GM18873 (cell line): ENCODE results near the gene SSH2.

Experiments
- ATAC-seq: cut with Tn5 transposase; IDR thresholded peaks from one replicate; pipeline ENCODE4 v1.9.1; 2021; ENCODE audit warnings: mild to moderate bottlenecking, moderate library complexity, moderate number of reproducible peaks; ENCODE audit not compliant: unreplicated experiment, low FRiP score

The SSH2 gene

GRCh38 chr17:29617125-29617480 lies 312.9 kb downstream of the SSH2 start:
- peak; percentile 46 for ATAC-seq

DNA sequence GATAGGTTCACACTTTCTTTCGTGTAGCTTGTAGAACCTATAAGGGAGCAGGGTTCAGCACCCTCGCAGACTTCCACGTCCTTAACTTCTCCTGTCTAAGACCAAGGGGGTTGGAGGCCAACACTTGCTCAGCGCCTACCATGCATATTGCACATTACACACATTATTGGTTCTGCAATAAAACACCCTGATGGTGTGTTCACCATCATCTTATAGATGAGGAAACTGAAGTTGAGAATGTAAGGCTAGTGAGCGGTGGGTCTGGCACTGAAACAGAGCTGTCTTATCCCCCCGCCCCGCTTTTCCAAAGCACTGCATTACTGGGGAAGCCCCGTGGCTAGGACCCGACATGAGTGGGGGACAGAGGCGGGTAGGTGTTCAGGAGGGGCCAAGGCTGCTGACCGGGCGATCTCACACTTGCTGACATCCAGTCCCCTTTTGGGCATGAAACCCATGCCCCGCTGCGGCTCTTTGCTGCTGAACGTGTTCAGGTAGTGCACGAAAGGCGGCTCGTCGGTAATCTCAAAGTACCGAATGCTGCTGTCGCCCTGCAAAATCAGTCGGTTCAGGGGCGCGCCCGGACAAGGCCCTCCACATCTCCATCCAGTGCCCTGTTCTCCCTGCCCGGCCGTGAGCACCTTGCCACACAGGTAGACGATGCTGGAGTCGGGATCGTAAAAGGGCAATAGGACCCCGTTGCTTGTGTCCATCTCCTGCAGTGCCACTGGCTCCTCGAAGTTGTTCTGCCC lies 313.6 kb downstream of the SSH2 start:
- ATAC-seq, result no peak

GRCh38 chr17:29615492-29616299 lies 314.3 kb downstream of the SSH2 start:
- no peak for ATAC-seq

GRCh38 chr17:29615048-29615385 lies 315.0 kb downstream of the SSH2 start:
- no peak for ATAC-seq

DNA sequence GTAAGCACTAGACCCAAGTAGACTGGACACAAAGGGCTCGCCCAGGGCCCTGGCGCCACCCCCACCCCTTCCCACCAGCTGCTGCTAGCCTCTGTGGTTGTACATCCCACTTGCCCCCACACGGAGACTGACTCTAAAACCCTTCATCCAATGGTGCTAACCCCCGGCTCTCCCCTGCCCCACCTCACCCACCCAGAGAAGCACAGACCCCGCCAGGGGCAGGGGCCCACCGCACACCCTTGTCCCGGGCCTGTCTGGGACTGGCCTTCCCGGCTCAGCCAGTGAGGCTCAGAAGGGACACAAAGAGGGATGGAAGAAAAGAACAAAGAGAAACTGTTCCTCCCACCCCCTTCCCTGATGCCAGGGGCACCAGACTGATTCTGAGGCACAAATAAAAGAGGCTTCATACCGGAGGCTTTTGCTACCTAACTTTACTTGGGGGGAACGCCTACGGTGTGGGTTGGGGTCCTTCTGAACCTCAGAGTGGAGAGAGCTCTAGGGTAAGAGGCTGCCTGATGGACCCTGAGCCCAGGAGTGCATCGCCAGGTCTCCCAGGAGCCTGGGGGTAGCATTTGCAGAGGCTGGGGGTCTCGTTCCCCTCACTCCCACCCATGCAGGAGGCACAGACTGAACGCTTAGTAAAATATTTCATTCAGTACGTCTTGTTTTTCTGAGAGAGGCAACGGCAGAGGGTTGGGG lies 315.5 kb downstream of the SSH2 start:
- ATAC-seq, result no peak

DNA sequence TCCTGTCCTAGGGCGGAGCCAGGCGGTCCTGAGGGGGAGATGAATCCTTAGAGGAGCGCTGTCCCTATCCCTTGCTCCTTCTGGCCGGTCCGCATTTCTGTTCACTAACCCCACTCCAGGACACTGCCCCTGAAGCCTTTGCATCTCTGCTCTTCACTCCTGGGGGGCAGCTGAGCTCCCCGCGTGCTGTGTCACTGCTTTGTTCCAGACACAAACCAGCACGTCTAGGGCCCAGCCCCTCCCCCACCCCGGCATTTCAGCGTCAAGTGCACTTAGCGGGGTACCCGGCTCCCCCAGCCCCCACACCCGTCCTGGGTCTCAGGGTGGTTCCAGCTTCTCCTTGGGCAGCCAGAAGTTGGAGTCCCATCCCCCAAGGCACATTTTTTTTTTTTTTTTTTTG lies 316.2 kb downstream of the SSH2 start:
- ATAC-seq, result no peak

- no peak for ATAC-seq
Observed at GRCh38 chr17:29613352-29613837, 316.6 kb downstream of the SSH2 start.

DNA sequence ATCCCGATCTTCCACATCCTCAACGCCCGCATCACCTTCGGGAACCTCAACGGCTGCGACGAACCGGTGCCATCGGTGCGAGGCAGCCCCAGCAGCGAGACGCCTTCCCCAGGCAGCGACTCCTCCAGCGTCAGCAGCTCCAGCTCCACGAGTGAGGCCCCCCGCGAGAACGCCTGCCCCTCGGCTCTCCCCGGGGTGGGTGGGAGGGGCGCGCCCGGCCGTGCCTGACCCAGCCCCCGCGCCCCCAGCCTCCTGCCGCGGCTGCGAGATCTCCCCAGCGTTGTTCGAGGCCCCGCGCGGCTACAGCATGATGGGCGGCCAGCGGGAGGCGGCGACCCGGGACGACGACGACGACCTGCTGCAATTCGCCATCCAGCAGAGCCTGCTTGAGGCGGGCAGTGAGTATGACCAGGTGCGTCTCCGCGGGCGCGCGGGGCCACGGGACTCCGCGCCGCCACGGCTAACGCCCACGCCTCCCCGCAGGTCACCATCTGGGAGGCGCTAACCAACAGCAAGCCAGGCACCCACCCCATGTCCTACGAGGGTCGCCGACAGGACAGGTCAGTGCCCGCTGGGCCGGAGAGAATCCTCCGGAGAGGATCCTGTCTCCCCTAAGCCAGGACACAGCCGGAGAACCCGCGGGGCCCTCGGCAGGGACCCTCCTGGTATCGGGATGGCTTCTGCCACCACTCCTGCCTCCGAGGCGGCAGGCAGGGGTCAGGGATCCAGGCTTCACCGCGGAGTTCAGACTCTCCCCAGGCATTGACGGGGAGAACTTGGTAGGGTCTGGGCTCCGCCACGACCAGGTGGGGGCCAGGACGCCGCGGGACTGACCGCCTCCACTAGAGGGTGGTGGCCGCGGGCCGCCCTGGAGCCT lies 317.4 kb downstream of the SSH2 start:
- ATAC-seq, result no peak

DNA sequence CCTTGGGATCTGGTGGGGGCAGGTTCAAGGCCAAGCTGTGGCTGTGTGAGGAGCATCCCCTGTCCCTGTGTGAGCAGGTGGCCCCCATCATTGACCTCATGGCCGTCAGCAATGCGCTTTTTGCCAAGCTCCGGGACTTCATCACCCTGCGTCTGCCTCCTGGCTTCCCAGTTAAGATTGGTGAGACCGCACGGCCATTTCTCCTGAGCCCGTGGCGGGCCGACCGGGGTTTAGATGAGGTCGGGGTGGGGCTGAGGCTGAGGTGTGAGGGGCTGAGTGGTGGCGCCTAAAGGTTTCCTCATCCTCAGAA lies 318.0 kb downstream of the SSH2 start:
- ATAC-seq, result no peak

GRCh38 chr17:29611351-29612093 lies 318.5 kb downstream of the SSH2 start:
- ATAC-seq, result no peak

DNA sequence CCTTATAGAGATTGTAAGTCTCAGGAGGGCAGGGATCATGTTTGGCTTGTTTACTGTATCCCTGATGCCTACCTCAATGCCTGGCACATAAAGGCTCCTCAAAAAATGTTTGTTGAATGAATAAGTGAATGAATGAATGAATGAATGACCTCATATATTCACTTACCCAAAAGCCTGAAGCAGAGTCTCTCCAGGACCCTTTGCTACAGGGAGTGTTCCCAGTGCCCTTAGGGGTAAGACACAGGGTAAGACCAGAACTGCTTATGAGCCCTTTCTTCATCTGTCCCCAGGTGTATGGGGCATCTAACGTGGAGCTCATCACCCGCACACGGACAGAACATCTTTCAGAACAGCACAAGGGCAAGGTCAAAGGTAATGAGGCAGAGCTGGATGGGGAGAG lies 319.6 kb downstream of the SSH2 start:
- ATAC-seq, result no peak

DNA sequence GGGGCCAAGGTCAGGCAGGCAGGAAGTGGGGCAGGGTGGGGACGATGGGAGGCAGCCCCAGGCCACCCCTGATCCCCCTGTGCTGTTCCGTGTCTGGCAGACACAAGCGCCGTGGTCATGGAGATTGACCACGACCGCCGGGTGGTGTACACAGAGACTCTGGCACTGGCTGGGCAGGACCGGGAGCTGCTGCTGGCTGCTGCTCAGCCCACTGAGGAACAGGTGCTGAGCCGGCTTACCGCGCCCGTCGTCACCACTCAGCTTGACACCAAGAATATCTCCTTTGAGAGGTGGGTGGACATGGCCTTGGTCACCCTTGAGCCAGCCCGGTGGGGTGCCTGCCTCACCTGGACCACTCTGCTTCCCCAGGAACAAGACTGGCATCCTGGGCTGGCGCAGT lies 321.0 kb downstream of the SSH2 start:
- no peak for ATAC-seq

DNA sequence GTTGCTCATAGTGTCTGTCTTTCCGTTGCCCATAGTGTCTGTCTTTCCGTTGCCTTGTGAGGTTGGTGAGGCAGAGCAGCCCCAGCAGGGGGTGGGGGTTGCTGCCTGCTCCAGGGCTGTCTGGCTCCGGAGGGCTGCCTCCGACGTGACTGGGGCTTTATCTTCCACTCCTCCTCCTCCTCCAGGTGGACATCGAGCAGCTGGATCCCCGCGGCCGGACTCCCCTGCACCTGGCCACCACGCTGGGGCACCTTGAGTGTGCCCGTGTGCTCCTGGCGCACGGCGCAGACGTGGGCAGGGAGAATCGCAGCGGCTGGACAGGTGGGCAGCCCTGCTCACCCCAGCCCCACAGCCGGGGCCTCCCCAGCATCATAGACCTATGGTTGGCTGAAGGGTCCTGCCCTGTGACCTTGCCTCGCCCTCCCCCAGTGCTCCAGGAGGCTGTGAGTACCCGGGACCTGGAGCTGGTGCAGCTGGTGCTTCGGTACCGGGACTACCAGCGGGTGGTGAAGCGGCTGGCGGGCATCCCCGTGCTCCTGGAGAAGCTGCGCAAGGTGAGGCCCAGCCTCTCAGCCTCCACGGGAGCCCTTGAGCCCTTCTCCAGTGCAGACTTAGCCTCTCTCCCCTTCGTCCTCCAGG lies 322.4 kb downstream of the SSH2 start:
- ATAC-seq, result no peak

DNA sequence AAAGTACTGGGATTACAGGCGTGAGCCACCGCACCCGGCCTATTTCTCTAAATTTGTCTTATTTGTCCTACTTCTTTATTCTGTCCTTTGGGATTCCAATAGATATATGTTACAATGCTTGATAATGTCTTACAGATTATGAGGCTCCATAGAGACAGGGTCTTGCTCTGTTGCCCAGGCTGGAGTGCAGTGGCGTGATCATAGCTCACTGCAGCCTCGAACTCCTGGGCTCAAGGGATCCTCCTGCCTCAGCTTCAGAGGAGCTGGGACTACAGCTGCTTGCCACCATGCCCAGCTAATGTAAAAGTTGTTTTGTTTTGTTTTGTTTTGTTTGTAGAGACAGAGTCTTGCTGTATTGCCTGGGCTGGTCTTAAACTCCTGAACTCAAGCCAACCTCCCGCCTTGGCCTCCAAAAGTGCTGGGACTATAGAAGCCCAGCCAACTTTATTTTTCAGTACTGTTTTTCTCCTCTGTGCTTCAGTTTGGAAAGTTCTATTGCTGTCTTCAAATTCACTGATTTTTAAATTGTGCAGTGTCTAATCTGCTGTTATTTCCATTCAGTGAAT lies 326.8 kb downstream of the SSH2 start:
- no peak for ATAC-seq

GRCh38 chr17:29597361-29598172 lies 332.5 kb downstream of the SSH2 start:
- ATAC-seq, result no peak

DNA sequence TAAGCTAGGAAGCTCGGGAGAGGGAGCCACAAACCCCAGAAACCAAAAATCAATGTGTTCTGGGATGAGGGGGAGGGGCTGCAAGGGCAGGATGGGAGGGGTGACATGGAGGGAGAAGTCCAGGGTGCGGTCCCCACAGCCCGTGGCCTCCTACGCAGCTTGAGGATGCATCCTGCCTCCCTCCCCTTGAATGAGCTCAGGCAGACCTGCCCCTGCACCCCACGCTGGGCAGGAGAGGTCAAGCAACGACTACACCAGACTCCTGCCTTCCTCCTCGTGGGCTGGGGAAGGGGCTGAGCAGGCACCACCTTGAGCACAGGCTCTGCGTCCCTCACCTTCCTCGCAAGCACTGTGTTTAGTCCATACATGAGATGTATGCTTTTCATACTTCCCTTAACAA lies 333.2 kb downstream of the SSH2 start:
- no peak for ATAC-seq

GRCh38 chr17:29595943-29596774 lies 333.9 kb downstream of the SSH2 start:
- ATAC-seq, result no peak
